ENCODE data around the gene ZNF586. TPM values are rescaled to one million over a fixed set of nuclear protein-coding genes. Genes with fewer than 3 reads are reported as not detected.

Gene ZNF586
- 19.8 and 21.7 TPM in 2 replicates for total RNA-seq

DNA sequence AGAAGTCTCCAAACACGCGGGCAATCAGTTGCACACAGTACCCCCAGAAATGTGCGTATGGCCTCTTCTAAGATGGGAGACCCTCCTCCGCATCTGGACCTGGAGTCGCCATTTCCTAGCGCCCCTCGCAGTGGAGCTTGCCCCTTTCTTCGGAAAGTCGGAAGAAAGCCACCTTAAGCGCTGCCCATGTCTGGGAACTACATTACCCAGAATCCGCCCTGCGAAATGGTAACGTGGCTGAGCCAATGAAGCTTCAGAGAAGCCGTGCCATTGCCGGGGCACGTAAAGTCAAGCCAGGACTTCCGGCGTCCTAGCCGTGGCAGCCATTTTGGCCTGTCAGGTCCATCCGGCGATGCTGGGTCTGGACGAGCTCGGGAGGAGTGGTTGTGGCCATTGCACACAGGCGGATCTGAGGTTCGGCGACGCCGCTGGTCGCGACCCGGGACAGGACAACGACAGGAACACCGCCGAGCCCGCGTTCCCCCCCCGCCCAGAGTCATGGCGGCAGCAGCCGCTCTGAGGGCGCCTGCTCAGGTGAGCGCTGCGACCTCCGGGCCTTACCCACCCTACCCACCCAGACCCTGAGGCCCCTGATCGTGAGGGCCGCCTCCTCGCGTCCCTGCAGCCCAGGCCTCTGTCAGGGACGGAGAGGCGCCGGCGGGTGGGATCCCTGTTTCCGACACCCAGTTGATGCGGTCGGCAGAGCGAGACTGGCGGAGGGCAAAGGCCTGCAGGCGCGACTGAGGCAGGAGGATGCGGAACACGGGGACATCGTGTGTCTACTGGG lies at the start of gene ZNF586:
Gene ZNF586, plus strand, starts transcription at position 332 of the 787 bp plus-strand sequence. Its CDS starts 167 bp downstream, at position 499.

DNA sequence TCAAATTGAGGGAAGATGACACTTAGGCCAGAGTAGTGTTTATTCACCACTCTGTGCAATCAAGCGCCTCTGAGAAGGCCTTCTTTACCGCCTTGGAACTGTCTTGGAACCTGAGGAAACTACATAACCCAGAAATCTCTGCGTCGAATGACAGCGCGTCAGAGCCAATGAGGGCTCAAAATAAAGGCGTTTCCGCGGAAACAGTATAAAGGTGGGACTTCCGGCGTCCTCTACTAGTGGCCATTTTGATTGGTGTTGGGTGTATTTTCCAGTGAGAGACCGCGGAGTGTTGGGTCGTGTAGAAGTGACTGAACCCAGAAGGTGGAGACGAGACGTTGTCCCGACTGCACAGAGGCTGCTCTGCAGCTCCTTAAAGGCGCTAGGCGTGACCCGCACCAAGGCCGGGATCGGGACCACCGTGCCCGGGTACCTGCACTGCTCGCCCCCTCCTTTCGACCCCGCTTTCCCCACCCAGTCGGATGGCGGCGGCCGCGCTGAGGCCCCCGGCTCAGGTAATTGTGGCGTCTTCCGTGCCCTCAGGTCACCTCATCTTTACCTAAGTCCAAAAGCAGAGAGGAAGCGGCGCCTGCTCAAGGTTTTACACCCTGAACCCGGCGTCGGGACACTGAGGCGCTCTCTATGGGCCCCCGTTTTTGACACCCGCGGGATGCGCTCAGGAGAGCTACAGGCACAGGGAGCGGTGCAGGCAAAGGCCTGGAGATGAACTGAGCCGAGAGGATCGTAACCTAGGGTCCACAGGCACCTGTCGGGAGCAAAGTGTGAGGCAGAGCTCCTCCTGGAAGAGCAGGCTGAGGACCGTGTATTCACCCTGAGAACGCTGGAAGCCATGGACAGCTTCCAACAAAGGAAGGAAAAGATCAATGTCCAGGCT lies 22.6 kb upstream of the ZNF586 start, which contains the start of gene ZNF776:
Gene ZNF776, plus strand, starts transcription at position 236 of the 892 bp plus-strand sequence. Its CDS starts 244 bp downstream, at position 480.

DNA sequence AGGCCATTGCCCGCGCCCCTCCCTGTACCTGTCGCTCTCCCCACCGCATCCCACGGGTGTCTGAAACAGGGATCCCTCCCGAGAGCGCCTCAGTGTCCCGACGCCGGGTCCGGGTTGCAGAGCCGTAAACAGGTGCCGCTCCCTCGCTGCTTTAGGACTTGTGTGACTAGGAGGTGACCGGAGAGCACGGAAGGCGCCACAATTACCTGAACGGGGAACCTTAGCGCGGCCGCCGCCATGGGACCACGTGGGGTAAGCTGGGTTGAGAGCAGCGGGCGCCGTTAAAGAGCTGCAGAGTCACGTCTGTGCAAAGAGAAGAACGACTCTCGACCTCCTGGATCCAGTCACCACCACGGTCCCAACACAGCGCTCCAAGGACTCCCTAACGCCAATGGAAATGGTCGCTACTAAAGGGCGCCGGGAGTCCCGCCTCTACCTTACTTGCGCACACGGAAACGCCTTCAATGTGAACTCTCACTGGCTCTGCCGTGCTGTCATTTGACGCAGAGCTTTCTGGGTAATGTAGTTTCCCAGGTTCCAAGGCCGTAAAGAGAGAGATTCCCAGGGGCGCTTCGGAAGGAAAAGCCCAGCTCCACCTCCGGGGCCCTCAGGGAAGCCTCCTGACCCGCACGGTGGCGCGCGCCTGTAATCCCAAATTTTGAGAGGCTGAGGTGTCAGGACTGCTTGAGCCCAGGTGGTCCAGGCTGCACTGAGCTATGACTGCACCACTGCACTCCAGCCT lies 45.2 kb downstream of the ZNF586 start, which contains the start of gene ZNF552:
Gene ZNF552, minus strand, starts transcription at position 409 of the 742 bp plus-strand sequence. Its CDS starts 170 bp downstream, at position 239.

DNA sequence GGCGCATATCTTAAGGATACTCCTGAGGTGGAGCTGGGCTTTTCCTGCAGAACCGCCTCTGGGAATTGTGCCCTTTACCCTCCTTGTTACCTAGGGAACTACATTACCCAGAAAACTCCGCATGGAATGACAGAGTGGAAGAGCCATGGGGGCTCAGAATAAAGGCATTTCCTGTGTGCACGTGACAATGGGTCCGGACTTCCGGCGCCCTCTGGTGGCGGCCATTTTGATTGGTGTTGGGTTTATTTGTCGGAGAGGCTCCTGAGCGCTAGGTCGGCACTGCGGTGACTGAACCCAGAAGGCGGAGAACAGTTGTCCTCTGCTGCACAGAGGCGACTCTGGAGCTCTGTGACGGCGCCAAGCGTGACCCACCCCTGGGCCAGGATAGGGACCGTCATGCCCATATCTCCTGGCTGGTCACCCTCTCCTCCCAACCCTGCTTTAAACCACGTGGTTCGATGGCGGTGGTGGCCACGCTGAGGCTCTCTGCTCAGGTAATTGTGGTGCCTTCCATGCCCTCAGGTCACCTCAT lies 60.7 kb downstream of the ZNF586 start, which contains the start of gene ZNF587B:
Gene ZNF587B, plus strand, starts transcription at position 229 of the 532 bp plus-strand sequence. Its CDS starts 230 bp downstream, at position 459.

Other genes with a start within 250 kb of the ZNF586 start
- 3.5 and 5.3 TPM in 2 replicates for gene ZNF549, start 242.3 kb upstream of the ZNF586 start, total RNA-seq
- 5.5 and 6.0 TPM in 2 replicates for gene ZNF550, start 209.8 kb upstream of the ZNF586 start, total RNA-seq
- 4.2 and 5.6 TPM in 2 replicates for gene ZNF416, start 190.8 kb upstream of the ZNF586 start, total RNA-seq
- gene ZIK1, start 185.5 kb upstream of the ZNF586 start, total RNA-seq = 1.4 and 4.4 TPM in 2 replicates
- gene ZNF530, start 169.8 kb upstream of the ZNF586 start, total RNA-seq = 3.3 and 4.8 TPM in 2 replicates
- gene ZNF134, start 155.4 kb upstream of the ZNF586 start, total RNA-seq = 14.1 and 18.0 TPM in 2 replicates
- gene ZNF211, start 136.5 kb upstream of the ZNF586 start, total RNA-seq = 5.8 and 7.6 TPM in 2 replicates
- not detected in 2 replicates for gene ZSCAN4, start 100.7 kb upstream of the ZNF586 start, total RNA-seq
- gene ZNF551, start 87.7 kb upstream of the ZNF586 start, total RNA-seq = 10.1 and 11.3 TPM in 2 replicates
- 0.79 and 1.6 TPM in 2 replicates for gene ZNF154, start 60.5 kb upstream of the ZNF586 start, total RNA-seq
- 4.5 and 5.1 TPM in 2 replicates for gene ZNF671, start 42.1 kb upstream of the ZNF586 start, total RNA-seq
- gene ZNF776, start 22.9 kb upstream of the ZNF586 start, total RNA-seq = 13.4 and 17.6 TPM in 2 replicates
- 8.0 and 9.1 TPM in 2 replicates for gene ZNF552, start 45.2 kb downstream of the ZNF586 start, total RNA-seq
- gene ZNF587B, start 60.6 kb downstream of the ZNF586 start, total RNA-seq = 23.7 and 48.5 TPM in 2 replicates
- gene ZNF587, start 80.2 kb downstream of the ZNF586 start, total RNA-seq = 35.4 and 47.7 TPM in 2 replicates
- gene ZNF814, start 119.4 kb downstream of the ZNF586 start, total RNA-seq = 10.3 and 16.5 TPM in 2 replicates
- gene ZNF417, start 146.9 kb downstream of the ZNF586 start, total RNA-seq = 11.1 and 12.4 TPM in 2 replicates
- 2.4 and 5.5 TPM in 2 replicates for gene ZNF418, start 165.7 kb downstream of the ZNF586 start, total RNA-seq
- gene ZNF256, start 178.0 kb downstream of the ZNF586 start, total RNA-seq = 4.7 and 5.5 TPM in 2 replicates
- gene C19orf18, start 204.9 kb downstream of the ZNF586 start, total RNA-seq = 0.13 TPM in 1 of 2 replicates, not detected in the other
- 11.7 and 14.8 TPM in 2 replicates for gene ZNF606, start 233.1 kb downstream of the ZNF586 start, total RNA-seq